GM12891 (cell line): ENCODE data around the gene TRPV6.

Experiments
- PAX5 ChIP-seq: IDR thresholded peaks from 2 replicates; pipeline ENCODE4 v1.6.1; 2011; ENCODE audit warnings: low read length, moderate library complexity, mild to moderate bottlenecking; ENCODE audit not compliant: insufficient read depth, severe bottlenecking
- POLR2A ChIP-seq: IDR thresholded peaks from 2 replicates; pipeline ENCODE4 v1.6.1; 2011; ENCODE audit warnings: low read depth, low read length, control low read depth
- POLR2AphosphoS5 ChIP-seq: IDR thresholded peaks from 2 replicates; pipeline ENCODE4 v1.6.1; 2011; ENCODE audit warnings: low read depth, low read length, control low read depth
- SPI1 ChIP-seq: IDR thresholded peaks from 2 replicates; pipeline ENCODE4 v1.6.1; 2011; ENCODE audit warnings: low read depth, low read length, control low read depth
- TAF1 ChIP-seq: IDR thresholded peaks from 2 replicates; pipeline ENCODE4 v1.6.1; 2011; ENCODE audit warnings: low read depth, low read length, control low read depth

- TF ChIP-seq POLR2AphosphoS5 = no peak
- no peak for TF ChIP-seq POLR2A
- no peak for TF ChIP-seq TAF1
- no peak for TF ChIP-seq PAX5
- TF ChIP-seq SPI1 = no peak
Measured at GRCh38 chr7:142876991-142877910, 8.3 kb downstream of the TRPV6 start.
